GM12864 (cell line): ENCODE results near the gene PSMA8.

Experiments
- DNase-seq: peaks from one replicate; pipeline ENCODE4 v3.0.0-alpha.2; 2011; ENCODE audit warnings: low read depth
- H3K4me3 ChIP-seq: 2 replicates; pipeline ENCODE4 v1.5.1; 2011; ENCODE audit warnings: mild to moderate bottlenecking, low read depth, low read length, control low read depth
- CTCF ChIP-seq: IDR thresholded peaks from 2 replicates; pipeline ENCODE4 v1.5.1; 2011; ENCODE audit warnings: low read depth, mild to moderate bottlenecking, moderate library complexity, low read length, control low read depth, inconsistent platforms; ENCODE audit errors: missing control alignments

PSMA8 gene

GRCh38 chr18:26175481-26175880, 41.8 kb downstream of the PSMA8 start:
- DNase-seq, result no peak
- H3K4me3 ChIP-seq, result no peak overlapping the region
- TF ChIP-seq CTCF, result no peak

DNA sequence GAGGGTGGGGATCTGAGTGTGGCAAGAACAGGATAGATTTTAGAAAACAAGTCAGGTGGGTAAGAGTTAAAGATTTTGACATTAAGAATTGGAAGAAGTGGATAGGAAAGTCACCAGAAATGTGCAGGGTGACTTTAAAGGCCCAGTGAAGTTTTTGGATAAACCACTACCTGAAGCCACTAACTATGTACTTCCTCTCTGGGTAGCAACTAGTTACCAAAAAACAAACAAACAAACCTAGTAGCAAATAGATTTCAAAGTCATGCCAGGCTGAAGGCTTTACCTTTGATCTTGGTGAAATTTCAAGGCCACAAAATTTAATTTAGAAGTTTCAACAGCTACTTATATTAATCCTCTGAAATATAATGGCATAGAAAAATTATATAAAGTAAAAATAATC, 42.5 kb downstream of the PSMA8 start:
- H3K4me3 ChIP-seq, result no peak overlapping the region
- TF ChIP-seq CTCF, result no peak
- DNase-seq, result no peak

DNA sequence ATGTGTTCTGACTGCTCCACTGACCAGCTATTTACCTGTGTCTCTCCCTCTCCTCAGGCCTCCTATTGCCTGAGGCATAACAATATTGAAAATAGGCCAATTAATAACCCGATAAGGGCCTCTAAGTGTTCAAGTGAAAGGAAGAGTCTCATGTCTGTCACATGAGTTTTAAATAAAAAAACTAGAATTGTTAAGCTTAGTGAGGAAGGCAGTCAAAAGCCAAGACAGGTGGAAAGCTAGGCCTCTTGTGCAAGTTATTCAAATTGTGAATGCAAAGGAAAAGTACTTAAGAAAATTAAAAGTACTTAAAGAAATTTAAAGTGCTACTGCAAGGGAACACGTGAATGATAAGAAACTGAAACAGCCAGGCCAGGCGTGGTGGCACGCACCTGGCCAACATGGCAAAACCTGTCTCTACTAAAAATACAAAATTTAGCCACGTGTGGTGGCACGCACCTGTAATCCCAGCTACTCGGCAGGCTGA, 47.7 kb downstream of the PSMA8 start:
- TF ChIP-seq CTCF, result no peak
- no peak for DNase-seq

DNA sequence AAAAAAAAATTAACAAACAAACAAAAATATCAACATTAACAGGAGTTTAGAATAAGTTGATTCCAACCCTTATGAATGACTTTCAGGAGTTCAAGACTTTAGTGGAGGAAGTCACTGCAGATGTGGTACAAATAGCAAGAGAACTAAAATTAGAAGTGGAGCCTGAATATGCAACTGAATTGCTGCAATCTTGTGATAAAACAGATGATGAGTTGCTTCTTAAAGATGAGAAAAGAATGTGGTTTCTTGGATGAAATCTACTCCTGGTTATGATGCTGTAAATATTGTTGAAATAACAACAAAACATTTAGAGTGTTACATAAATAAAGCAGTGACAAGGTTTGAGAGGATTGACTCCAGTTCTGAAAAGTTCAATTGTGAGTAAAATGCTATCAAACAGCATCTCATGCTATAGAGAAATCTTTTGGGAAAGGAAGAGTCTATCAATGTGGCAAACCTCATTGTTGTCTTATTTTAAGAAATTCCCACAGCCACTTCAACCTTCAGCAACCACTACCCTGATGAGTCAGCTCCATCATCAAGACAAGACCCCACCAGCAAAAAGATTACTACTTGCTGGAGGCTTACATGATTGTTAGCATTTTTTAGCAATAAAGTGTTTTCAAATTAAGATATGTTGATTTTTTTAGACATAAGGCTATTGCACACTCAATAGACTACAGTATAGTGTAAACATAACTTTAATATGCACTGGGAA, 49.9 kb downstream of the PSMA8 start:
- no peak for TF ChIP-seq CTCF
- no peak overlapping the region for H3K4me3 ChIP-seq
- DNase-seq, result no peak

More for the DNA sequence above, 47.7 kb downstream of the PSMA8 start:
- no peak overlapping the region for H3K4me3 ChIP-seq

- peak; percentile 24 for TF ChIP-seq CTCF
- no peak for DNase-seq
- no peak overlapping the region for H3K4me3 ChIP-seq
These were observed 51.6 kb downstream of the PSMA8 start for GRCh38 chr18:26185267-26185666.

DNA sequence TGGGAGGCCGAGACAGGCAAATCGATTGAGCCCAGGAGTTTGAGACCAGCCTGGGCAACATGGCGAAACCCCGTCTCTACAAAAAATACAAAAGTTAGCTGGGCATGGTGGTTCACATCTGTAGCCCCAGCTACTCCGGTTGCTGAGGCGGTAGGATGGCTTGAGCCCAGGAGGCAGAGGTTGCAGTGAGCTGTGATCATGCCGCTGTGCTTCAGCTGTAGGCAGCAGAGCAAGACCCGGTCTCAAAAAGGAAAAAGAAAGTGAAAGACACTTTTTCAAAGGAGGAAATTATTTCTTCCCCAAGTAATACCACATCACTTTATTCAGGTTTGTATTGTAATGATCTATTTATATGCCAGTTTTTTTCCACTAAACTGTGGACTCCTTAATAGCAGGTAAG, 56.8 kb downstream of the PSMA8 start:
- peak; percentile 77 for DNase-seq
- TF ChIP-seq CTCF, result no peak
- H3K4me3 ChIP-seq, result peak overlapping the region; percentile 33

DNA sequence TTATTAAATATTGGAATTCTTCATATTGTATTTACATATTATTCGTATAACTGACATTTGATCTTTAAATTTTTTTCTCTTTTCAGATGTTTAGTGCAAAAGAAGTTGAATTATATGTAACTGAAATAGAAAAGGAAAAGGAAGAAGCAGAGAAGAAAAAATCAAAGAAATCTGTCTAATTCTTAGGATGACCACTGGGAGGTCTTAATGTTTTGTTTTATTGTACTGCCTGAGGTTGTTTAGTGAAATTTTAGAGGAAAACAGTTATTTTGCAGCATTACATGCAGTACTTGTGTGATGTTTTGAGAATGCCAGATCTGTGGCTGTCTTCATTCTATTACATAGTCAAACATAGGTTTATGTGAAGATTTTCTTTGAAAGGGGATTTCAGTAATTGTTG, 58.6 kb downstream of the PSMA8 start:
- no peak overlapping the region for H3K4me3 ChIP-seq
- DNase-seq, result no peak
- TF ChIP-seq CTCF, result peak; percentile 5
